ENCODE results near the gene SNX20.

Gene SNX20

GRCh38 chr16:50666658-50667496, 14.2 kb downstream of the SNX20 start:
- in situ Hi-C loops (cut with MboI; ENCODE audit: low pct_unique_long_range_greater_than_20kb, low sequenced_read_pairs): loop anchor here (25.0 kb wide), 1 partner anchor 280 kb away; no protein-coding TSS in a partner anchor

GRCh38 chr16:50665128-50665878, 15.8 kb downstream of the SNX20 start:
- in situ Hi-C loops (cut with MboI; ENCODE audit: low pct_unique_long_range_greater_than_20kb, low sequenced_read_pairs): loop anchor here (25.0 kb wide), 1 partner anchor 278 kb away; no protein-coding TSS in a partner anchor

More at GRCh38 chr16:50666658-50667496, 14.2 kb downstream of the SNX20 start:
- DNase-seq: peak; percentile 79

GRCh38 chr16:50664270-50664669, 16.8 kb downstream of the SNX20 start:
- in situ Hi-C loops (cut with MboI; ENCODE audit: low pct_unique_long_range_greater_than_20kb, low sequenced_read_pairs): loop anchor here (25.0 kb wide), 1 partner anchor 277 kb away; no protein-coding TSS in a partner anchor
- no peak for DNase-seq

More at GRCh38 chr16:50665128-50665878, 15.8 kb downstream of the SNX20 start:
- DNase-seq: peak; percentile 85

- in situ Hi-C loops (cut with MboI; ENCODE audit: low pct_unique_long_range_greater_than_20kb, low sequenced_read_pairs): loop anchor here (25.0 kb wide), 1 partner anchor 275 kb away; no protein-coding TSS in a partner anchor
- no peak for DNase-seq
These were observed 18.7 kb downstream of the SNX20 start for GRCh38 chr16:50662306-50662940.

GRCh38 chr16:50659806-50660205, 21.3 kb downstream of the SNX20 start:
- in situ Hi-C loops (cut with MboI; ENCODE audit: low pct_unique_long_range_greater_than_20kb, low sequenced_read_pairs): loop anchor here (25.0 kb wide), 1 partner anchor 273 kb away; no protein-coding TSS in a partner anchor
- no peak for DNase-seq

GRCh38 chr16:50657241-50657640, 23.9 kb downstream of the SNX20 start:
- DNase-seq: no peak
- in situ Hi-C loops (cut with MboI; ENCODE audit: low pct_unique_long_range_greater_than_20kb, low sequenced_read_pairs): loop anchor here (25.0 kb wide), 1 partner anchor 270 kb away; no protein-coding TSS in a partner anchor

GRCh38 chr16:50655558-50656055, 25.5 kb downstream of the SNX20 start:
- in situ Hi-C loops (cut with MboI; ENCODE audit: low pct_unique_long_range_greater_than_20kb, low sequenced_read_pairs): loop anchor here (25.0 kb wide), 1 partner anchor 268 kb away; no protein-coding TSS in a partner anchor
- no peak for DNase-seq

GRCh38 chr16:50653633-50654519, 27.2 kb downstream of the SNX20 start:
- in situ Hi-C loops (cut with MboI; ENCODE audit: low pct_unique_long_range_greater_than_20kb, low sequenced_read_pairs): loop anchor here (25.0 kb wide), 1 partner anchor 267 kb away; no protein-coding TSS in a partner anchor
- DNase-seq: no peak

- DNase-seq: no peak
- in situ Hi-C loops (cut with MboI; ENCODE audit: low pct_unique_long_range_greater_than_20kb, low sequenced_read_pairs): loop anchor here (25.0 kb wide), 1 partner anchor 266 kb away; no protein-coding TSS in a partner anchor
These were observed 28.2 kb downstream of the SNX20 start for GRCh38 chr16:50652836-50653425.

GRCh38 chr16:50651835-50652438, 29.2 kb downstream of the SNX20 start:
- in situ Hi-C loops (cut with MboI; ENCODE audit: low pct_unique_long_range_greater_than_20kb, low sequenced_read_pairs): loop anchor here (25.0 kb wide), 1 partner anchor 265 kb away; no protein-coding TSS in a partner anchor
- DNase-seq: no peak

GRCh38 chr16:50646345-50646744, 34.8 kb downstream of the SNX20 start:
- no peak for DNase-seq
- in situ Hi-C loops (cut with MboI; ENCODE audit: low pct_unique_long_range_greater_than_20kb, low sequenced_read_pairs): no loop called here

GRCh38 chr16:50645563-50646220, 35.4 kb downstream of the SNX20 start:
- in situ Hi-C loops (cut with MboI; ENCODE audit: low pct_unique_long_range_greater_than_20kb, low sequenced_read_pairs): no loop called here
- no peak for DNase-seq

GRCh38 chr16:50644729-50645128, 36.4 kb downstream of the SNX20 start:
- DNase-seq: peak; percentile 25
- in situ Hi-C loops (cut with MboI; ENCODE audit: low pct_unique_long_range_greater_than_20kb, low sequenced_read_pairs): no loop called here

- DNase-seq: no peak
- in situ Hi-C loops (cut with MboI; ENCODE audit: low pct_unique_long_range_greater_than_20kb, low sequenced_read_pairs): no loop called here
These were observed 36.9 kb downstream of the SNX20 start for GRCh38 chr16:50644245-50644644.

GRCh38 chr16:50643192-50643591, 37.9 kb downstream of the SNX20 start:
- no peak for DNase-seq
- in situ Hi-C loops (cut with MboI; ENCODE audit: low pct_unique_long_range_greater_than_20kb, low sequenced_read_pairs): no loop called here

- in situ Hi-C loops (cut with MboI; ENCODE audit: low pct_unique_long_range_greater_than_20kb, low sequenced_read_pairs): no loop called here
- no peak for DNase-seq
These were observed 38.8 kb downstream of the SNX20 start for GRCh38 chr16:50642349-50642748.

- in situ Hi-C loops (cut with MboI; ENCODE audit: low pct_unique_long_range_greater_than_20kb, low sequenced_read_pairs): no loop called here
These were observed 39.3 kb downstream of the SNX20 start for GRCh38 chr16:50641818-50642187.

More at GRCh38 chr16:50641818-50642187, 39.3 kb downstream of the SNX20 start:
- DNase-seq: no peak
